HG03066 (cell line): ENCODE measurements around the gene SPG11.
"Not testable (repeated sequence)": the region's sequence is repeated elsewhere in the genome, so short reads cannot be mapped to it uniquely, and the experiment has no call there.

ENCODE experiments used
- ATAC-seq: cut with Tn5 transposase; IDR thresholded peaks from one replicate; pipeline ENCODE4 v1.9.1; 2021; ENCODE audit warnings: low read depth; ENCODE audit not compliant: unreplicated experiment

Gene SPG11

DNA sequence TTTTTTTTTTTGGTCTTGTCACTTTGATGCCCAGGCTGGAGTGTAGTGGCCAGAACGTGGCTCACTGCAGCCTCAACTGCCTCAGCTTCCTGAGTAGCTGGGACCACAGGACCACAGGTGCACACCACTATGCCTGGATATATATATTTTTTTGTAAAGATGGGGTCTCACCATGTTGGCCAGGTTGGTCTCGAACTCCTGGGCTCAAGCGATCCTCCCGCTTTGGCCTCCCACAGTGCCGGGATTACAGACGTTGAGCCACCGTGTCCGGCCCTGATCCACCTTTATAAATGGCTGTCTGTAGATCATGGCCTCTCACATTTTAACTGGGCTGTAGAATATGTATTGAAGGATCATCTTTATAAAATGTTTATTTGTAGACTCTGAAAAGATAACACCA is 128.4 kb downstream of the SPG11 start:
- ATAC-seq = no peak

DNA sequence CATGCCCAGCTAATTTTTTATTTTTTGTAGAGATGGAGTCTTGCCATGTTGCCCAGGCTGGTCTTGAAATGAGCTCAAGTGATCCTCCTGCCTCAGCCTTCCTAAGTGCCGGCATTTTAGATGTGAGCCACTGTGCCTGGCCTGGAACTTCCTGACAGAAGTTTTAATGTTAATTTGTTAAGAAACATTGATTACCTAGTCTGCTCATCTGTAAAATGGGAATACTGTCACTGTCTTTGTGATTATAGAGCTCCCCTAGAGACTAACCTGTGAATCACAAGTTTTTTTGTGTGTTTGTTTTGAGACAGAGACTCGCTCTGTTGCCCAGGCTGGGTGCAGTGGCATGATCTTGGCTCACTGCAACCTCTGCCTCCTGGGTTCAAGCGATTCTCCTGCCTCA is 130.8 kb downstream of the SPG11 start:
- ATAC-seq = no peak

DNA sequence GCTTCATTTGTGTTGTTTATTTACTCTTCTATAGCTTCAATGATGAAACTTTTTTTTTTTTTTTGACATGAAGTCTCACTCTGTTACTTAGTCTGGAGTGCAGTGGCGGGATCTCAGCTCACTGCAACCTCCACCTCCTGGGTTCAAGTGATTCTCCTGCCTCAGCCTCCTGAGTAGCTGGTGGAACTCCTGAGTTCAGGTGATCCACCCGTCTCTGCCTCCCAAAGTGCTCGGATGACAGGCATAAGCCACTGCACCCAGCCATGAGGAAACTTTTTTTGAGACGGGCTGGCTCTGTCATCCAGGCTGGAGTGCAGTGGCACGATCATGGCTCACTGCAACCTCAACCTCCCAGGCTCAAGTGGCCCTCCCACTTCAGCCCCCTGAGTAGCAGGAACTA is 131.2 kb downstream of the SPG11 start:
- not testable (repeated sequence) for ATAC-seq

DNA sequence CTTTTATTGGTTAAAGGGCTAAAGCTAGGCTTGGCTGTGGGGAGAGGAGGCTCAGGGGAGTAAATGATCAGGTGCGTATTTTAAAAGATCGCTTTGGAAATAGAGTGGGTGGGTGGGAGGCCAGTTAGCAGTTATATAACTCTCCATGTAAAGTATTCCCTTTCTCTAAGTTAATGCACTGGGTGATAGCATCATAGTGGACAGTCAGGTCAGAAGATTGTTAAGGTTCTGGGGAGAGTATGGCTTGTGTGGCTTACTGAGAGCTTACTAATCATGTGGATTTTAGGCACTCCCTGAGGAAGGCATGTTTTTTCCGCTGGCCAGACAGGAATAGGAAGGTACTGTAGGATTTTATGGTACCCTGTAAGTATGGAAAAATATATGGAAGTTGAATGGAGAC is 132.8 kb downstream of the SPG11 start:
- ATAC-seq = no peak

DNA sequence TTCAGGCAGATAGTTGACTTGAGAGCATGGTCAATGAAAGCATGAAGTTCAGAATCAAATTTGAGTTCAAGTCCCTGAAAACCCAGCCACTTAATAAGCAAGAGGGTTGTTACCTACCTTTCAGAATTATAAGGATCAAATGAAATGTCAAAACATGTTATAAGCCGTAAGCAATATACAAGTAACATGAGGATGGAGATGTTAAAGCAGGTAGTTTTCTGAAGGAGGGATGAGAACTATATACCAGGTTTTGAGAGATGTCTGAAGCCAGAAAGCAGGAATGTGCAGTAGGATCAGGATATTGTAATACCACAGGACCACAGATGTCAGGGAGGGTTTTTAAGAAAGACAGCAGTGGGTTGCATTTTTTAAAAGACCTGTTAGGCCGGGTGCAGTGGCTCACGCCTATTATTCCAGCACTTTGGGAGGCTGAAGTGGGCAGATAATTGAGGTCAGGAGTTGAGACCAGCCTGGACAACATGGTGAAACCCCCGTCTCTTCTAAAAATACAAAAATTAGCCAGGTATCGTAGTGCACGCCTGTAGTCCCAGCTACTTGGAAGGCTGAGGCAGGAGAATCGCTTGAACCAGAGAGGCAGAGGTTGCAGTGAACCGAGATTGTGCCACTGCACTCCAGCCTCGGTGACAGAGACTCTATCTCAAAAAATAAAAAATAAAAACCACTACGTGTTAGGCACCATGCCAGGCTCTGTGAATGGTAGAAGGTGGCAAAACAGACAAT is 133.4 kb downstream of the SPG11 start:
- ATAC-seq = no peak

DNA sequence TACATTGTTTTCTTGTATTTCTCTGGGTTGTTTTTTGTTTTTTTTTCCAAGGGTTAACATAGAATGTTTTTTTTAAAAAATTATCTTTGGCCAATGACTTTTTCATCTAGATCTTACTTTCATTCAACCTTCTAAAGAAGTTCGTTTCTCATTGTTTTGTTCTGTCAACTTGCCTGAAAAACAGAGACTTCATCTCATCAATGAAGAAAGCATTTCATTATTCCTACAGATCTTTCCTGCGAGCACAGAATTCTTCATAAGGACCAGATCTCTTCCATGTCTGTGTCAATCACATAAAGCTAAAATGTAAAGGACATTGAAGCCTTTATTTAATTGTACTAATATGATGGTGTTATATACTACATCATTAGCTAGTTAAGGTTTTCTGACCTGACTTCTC is 136.2 kb downstream of the SPG11 start:
- no peak for ATAC-seq

GRCh38 chr15:44525018-44525417 is 138.4 kb downstream of the SPG11 start:
- no peak for ATAC-seq

DNA sequence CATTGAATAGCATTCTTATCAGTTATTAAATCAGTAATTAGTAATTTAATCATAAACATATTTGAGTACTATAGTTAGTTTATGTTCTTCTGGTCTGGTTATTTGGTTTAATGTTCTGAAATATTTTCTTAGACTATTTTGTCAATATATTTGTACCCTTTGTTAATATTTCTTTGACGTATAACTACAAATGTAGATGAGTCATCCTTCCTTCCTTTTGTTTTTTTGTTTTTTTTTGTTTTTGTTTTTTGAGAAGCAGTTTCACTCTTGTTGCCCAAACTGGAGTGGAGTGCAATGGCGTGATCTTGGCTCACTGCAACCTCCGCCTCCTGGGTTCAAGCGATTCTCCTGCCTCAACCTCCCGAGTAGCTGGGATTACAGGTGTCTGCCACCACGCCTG is 143.9 kb downstream of the SPG11 start:
- ATAC-seq = no peak

DNA sequence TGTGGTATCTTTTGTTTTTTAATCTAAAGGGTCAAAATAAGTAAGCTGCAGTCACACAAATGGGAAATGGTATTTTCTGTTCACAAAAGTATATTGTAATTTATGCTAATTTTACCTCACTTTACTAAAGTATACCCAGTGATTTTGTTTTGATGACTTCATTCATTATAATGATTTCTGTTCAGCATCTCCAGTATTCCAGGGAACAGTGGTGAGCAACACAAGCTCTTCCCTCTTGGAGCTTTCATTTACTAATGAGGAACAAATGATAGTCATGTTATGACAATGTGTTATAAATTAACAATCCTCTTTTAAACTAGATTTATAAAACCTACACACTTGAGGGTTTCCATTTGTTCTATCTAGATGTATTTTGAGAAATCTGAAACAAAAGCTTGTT is 147.0 kb downstream of the SPG11 start:
- ATAC-seq = no peak
